Gastroesophageal sphincter (tissue), 3 donors: ENCODE measurements around the gene GTF3C4.

ENCODE experiments used
- CTCF ChIP-seq, 4 experiments: fragments of 200-600 bp in 2 of 4; fragments of 450-650 bp in 2 of 4; sonication (generic) in 1 of 4; IDR thresholded peaks; one replicate each; pipeline ENCODE4 v1.5.1; 2017 to 2019; ENCODE audit warnings: antibody characterized with exemption in 4 of 4, mild to moderate bottlenecking in 2 of 4, moderate library complexity in 2 of 4
- POLR2A ChIP-seq, 2 donors: fragments of 450-650 bp; IDR thresholded peaks; one replicate each; pipeline ENCODE4 v1.6.1; 2017; ENCODE audit warnings: antibody characterized with exemption in 2 of 2, mild to moderate bottlenecking in 2 of 2, moderate library complexity in 1 of 2

- no peak for TF ChIP-seq CTCF (IDR thresholded peaks at IDR 0.05)
- TF ChIP-seq POLR2A (IDR thresholded peaks at IDR 0.05), result no peak
These were observed 22.5 kb upstream of the GTF3C4 start for GRCh38 chr9:132647806-132648205.
